Retinal pigment epithelial cell (primary cell): ENCODE measurements around the gene OTC.

Experiments used
- DNase-seq: peaks from one replicate; pipeline ENCODE4 v3.0.0-alpha.2; 2010; ENCODE audit warnings: low read depth
- H3K4me3 ChIP-seq: 2 replicates; pipeline ENCODE4 v1.5.1; 2011; ENCODE audit warnings: mild to moderate bottlenecking, low read length, control low read depth, moderate library complexity
- TF ChIP-seq, protein P1 (sequence below): conservative IDR thresholded peaks from 2 replicates; pipeline ENCODE4 v1.5.1; 2011; ENCODE audit warnings: low read depth, low read length, control low read depth, inconsistent platforms

OTC gene

DNA sequence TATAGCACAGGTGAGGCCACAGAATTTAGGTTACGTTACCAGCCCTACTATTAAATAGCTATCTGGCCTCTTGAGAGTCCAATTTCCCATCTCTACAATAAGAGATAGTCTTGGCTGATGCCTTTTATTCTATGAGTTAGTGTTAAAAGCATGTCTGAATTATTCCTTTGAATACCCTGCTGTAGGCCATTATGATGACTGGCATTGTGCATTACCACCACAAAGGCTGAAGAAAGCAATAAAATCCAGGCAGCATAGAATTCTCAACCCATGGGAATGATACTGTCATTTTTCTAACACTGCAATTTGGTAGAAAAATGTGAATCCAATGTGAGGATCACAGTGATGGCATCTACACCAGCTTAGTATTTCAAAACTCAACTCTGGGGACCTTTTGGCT is 51.4 kb downstream of the OTC start:
- DNase-seq, result no peak
- no peak overlapping the region for H3K4me3 ChIP-seq
- TF ChIP-seq, protein P1, sequence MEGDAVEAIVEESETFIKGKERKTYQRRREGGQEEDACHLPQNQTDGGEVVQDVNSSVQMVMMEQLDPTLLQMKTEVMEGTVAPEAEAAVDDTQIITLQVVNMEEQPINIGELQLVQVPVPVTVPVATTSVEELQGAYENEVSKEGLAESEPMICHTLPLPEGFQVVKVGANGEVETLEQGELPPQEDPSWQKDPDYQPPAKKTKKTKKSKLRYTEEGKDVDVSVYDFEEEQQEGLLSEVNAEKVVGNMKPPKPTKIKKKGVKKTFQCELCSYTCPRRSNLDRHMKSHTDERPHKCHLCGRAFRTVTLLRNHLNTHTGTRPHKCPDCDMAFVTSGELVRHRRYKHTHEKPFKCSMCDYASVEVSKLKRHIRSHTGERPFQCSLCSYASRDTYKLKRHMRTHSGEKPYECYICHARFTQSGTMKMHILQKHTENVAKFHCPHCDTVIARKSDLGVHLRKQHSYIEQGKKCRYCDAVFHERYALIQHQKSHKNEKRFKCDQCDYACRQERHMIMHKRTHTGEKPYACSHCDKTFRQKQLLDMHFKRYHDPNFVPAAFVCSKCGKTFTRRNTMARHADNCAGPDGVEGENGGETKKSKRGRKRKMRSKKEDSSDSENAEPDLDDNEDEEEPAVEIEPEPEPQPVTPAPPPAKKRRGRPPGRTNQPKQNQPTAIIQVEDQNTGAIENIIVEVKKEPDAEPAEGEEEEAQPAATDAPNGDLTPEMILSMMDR, result no peak

DNA sequence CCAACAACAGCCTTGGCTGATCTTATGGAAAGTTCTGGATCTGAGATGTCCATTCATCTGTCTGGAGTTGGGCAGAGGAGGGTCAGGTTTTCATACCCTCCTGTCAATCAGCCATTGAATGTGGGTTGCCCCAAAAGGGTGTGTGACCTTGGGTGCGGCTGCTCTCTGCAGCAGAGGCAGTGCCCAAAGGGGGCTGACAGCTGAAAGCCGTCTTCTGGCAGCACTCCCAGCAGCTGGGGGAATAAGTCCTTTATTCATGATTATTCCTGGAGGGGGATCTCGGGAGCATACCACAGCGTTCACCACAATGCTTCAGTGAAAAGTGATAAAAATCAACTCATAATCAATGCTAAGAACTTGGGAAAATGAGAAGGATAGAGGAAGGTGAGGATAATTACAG is 54.7 kb downstream of the OTC start:
- no peak overlapping the region for H3K4me3 ChIP-seq
- no peak for DNase-seq
- TF ChIP-seq, protein P1, result no peak

DNA sequence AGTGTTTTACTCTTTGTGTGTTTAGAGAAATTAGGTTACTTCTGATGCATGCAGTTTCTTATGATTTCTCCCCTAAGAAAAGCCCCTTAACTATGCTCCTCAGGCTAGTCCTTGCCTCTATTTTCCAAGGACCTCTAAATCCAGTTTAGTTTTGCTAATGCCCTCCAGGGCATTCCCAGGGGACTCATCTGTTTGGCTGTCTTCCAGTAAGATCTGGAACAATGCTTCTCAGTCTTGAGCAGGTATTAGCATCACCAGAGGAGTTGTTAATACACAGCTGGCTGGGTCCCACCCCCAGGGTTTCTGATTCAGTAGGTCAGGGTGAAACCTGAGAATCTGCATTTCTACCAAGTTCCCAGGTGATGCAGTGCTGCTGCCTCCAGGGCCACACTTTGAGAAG is 56.9 kb downstream of the OTC start:
- no peak overlapping the region for H3K4me3 ChIP-seq
- no peak for DNase-seq
- TF ChIP-seq, protein P1, result no peak

DNA sequence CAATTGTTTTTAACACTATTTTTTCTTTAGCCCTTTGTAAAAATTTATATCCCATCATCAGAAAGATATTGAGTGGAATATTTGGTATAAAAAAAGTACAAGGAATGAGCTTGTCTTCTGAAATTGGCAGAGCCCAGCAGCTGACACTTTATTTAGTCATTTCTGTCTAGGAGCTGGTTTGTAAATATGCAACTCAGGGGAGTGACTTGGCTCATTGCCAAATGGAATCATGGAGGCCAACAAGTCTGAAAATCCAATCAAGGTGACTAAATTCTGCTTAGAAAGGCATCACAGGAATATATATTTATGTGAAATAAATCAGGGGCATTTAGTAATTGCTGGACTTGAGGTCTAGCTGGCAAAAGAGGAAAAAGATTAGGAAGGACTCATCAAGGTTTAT is 74.4 kb downstream of the OTC start:
- TF ChIP-seq, protein P1, result no peak
- H3K4me3 ChIP-seq, result no peak overlapping the region
- DNase-seq, result peak; percentile 26

DNA sequence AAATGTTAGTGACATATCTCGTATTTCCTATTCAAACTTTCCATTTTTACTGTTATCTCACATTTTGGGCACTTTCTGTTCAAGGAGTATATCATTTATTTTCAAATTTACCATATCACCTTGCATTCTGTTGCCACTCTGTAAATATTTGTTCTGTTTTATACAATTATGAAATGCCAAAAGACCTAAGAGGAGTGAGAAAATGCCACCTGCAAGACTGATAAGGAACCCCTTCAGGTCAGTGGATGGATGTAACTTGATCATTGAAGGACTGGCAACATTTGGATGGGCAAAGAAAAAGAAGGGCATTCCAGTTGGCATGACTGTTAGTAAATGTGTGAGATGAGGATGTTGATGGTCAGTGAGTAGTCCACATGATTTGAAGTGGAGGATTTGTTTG is 79.1 kb downstream of the OTC start:
- no peak overlapping the region for H3K4me3 ChIP-seq
- TF ChIP-seq, protein P1, result no peak
- no peak for DNase-seq

DNA sequence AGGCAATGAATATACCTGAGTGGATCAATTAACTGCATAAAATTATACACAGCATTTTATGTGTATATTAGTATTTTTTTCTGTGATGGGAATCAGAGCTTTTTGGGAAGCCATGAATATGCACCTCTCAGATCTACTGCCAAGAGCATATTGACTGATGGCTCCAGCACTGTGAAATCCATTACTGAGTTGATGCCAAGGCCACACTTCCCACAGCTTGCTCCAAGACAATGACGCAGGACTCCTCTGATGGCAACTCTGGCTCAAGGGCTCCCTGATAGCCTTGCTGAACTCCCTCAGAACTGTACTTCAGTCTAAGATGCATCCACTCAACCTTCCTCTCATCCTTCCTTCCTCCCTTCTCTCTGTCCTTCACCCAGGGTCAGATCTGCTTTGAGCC is 82.7 kb downstream of the OTC start:
- TF ChIP-seq, protein P1, result no peak
- no peak for DNase-seq
- H3K4me3 ChIP-seq, result no peak overlapping the region

DNA sequence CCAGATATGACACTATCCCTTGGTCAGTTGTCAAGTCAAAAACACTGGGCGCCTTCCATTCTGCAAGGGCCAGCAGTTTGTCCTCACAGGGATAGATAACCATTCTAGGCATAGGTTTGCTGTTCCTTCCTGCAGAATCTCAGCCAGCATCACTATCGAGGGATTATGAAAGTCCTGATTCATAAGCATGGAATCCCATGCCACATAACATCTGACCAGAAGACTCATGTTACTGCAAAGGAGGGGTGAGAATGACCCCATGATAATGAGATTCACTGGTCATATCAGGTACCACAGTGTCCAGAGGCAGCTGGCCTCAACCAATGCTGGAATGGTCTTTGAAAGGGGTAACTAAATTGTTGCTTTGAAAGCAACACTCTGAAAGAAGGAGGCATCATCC is 84.7 kb downstream of the OTC start:
- DNase-seq, result peak; percentile 27

More for the DNA sequence above, 84.7 kb downstream of the OTC start:
- H3K4me3 ChIP-seq, result no peak overlapping the region
- TF ChIP-seq, protein P1, result no peak
